Measurements from ENCODE around the gene SCNN1A. TPM values are rescaled to one million over a fixed set of nuclear protein-coding genes. Genes with fewer than 3 reads are reported as not detected.
A peak's percentile ranks its signal among the peaks of the same experiment; 100 is the strongest.

Gene SCNN1A
- total RNA-seq, 1 experiment from 2014 or later, result 136 TPM

DNA sequence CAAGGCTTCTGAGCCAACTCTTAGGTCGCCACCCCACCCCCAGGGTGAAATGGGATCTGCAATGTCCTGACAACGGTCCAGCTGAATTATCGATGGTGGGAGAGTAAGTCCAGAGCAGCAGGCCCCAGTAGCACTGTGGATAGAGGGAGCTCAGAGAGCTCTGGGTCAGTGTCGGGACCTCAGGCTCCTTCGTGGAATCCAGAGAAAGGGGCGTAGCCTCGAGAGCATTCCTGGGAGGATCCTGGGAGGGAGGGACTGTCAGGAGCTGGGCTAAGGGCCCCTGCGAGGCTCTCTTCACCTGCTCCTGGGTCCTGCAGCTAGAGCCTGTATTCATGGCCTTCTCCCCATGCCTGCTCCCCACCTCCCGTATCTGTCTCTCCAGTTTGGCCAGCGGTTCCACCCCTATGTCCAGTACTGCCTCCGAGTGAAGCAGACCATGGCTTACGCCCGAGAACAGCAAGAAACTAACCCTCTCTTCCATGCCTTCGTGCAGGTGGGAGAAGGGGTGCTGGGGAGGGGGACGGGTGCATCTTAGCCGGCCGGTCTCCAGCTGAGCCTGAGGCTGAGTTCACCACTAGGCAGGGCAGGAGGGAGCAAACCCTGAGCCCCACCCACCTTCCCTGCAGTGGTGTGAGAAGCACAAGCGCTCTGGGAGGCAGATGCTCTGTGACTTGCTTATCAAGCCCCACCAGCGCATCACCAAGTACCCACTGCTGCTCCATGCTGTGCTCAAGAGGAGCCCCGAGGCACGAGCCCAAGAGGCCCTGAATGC is 58.3 kb downstream of the SCNN1A start:
- Mint-ChIP-seq H3K27ac (ENCODE audit: low read depth, unreplicated experiment) (peak overlapping the region; percentile 66), H3K4me1 (ENCODE audit: insufficient read depth, unreplicated experiment) (peaks cover 13% of the 10 kb centered on the region), H3K9me3 (ENCODE audit: unreplicated experiment) (no peaks in the 10 kb centered on the region), H3K36me3 (ENCODE audit: insufficient read depth, unreplicated experiment) (no peaks in the 10 kb centered on the region), H3K27me3 (ENCODE audit: insufficient read depth, unreplicated experiment) (no peaks in the 10 kb centered on the region), H3K4me3 (ENCODE audit: unreplicated experiment) (no peak overlapping the region)
- no peak for DNase-seq (ENCODE audit: unreplicated experiment)
- intact Hi-C loops (cut with micrococcal nuclease), result no loop called here
- CTCF ChIA-PET, result no interaction called here
- BruUV-seq (replicated peaks), result no TSS peak
- TF ChIP-seq, protein P1, sequence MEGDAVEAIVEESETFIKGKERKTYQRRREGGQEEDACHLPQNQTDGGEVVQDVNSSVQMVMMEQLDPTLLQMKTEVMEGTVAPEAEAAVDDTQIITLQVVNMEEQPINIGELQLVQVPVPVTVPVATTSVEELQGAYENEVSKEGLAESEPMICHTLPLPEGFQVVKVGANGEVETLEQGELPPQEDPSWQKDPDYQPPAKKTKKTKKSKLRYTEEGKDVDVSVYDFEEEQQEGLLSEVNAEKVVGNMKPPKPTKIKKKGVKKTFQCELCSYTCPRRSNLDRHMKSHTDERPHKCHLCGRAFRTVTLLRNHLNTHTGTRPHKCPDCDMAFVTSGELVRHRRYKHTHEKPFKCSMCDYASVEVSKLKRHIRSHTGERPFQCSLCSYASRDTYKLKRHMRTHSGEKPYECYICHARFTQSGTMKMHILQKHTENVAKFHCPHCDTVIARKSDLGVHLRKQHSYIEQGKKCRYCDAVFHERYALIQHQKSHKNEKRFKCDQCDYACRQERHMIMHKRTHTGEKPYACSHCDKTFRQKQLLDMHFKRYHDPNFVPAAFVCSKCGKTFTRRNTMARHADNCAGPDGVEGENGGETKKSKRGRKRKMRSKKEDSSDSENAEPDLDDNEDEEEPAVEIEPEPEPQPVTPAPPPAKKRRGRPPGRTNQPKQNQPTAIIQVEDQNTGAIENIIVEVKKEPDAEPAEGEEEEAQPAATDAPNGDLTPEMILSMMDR (IDR thresholded peaks at IDR 0.05; ENCODE audit: unreplicated experiment), result no peak
- POLR2A ChIA-PET, result interaction anchor here (0.8 to 1.5 kb wide), 2 partner anchors 12 to 17 kb away, joined by 3 to 6 read pairs; no protein-coding TSS in a partner anchor

DNA sequence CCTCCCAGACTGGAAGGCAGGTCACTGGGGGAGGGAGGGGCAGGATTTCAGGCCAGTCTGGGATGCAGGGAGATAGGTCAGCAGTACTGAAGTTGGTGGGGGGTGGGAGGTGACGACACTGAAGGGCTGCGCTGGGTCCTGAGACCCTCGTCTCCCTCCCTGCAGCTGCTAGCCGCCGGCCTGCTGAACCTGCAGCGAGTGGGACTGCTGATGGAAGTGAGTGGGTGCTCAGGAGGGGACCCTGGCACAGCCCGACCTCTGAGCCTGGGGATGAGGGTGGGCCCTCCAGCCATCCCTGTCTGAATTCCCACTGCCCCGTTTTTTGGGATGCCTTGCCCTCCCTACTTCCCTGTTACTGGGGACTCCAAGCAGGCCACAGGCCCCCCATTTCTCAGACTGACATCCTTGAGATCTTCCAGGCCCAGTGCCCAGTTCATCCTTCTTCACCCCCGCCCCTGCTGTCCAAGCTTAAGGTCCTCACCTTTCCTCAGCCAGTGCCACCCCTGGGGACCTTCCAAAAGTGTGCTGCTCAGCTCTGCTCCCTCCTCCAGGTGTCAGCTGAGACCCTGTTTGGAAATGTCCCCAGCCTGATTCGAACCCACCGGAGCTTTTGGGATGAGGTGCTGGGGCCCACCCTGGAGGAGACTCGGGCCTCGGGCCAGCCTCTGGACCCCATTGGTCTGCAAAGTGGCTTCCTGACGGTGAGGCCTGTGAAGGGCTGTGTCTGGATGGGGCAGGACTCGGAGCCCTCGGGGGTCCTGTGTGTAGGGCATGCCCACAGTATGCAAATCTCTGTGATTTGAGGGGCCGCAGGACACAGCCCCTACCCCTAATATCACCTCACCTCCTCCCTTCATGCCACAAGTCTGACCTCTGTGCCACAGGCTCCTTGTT is 59.4 kb downstream of the SCNN1A start:
- no peak overlapping the region for H3K27ac Mint-ChIP-seq (ENCODE audit: low read depth, unreplicated experiment)
- H3K4me1 Mint-ChIP-seq (ENCODE audit: insufficient read depth, unreplicated experiment), result peaks cover 9% of the 10 kb centered on the region
- CTCF ChIA-PET, result interaction anchor here (0.6 to 1.4 kb wide), 5 partner anchors 7 to 1235 kb away, joined by 3 to 5 read pairs (median 4); no protein-coding TSS in a partner anchor
- TF ChIP-seq, protein P1 (IDR thresholded peaks at IDR 0.05; ENCODE audit: unreplicated experiment), result no peak
- POLR2A ChIA-PET, result interaction anchor here (1.5 to 3.9 kb wide), 3 partner anchors 7 to 28 kb away, joined by 5 to 27 read pairs (median 6); no protein-coding TSS in a partner anchor
- intact Hi-C loops (cut with micrococcal nuclease), result no loop called here
- no peak for DNase-seq (ENCODE audit: unreplicated experiment)
- no peaks in the 10 kb centered on the region for H3K36me3 Mint-ChIP-seq (ENCODE audit: insufficient read depth, unreplicated experiment)
- no peak overlapping the region for H3K4me3 Mint-ChIP-seq (ENCODE audit: unreplicated experiment)
- no peaks in the 10 kb centered on the region for H3K27me3 Mint-ChIP-seq (ENCODE audit: insufficient read depth, unreplicated experiment)
- no peaks in the 10 kb centered on the region for H3K9me3 Mint-ChIP-seq (ENCODE audit: unreplicated experiment)
- BruUV-seq (replicated peaks), result no TSS peak

DNA sequence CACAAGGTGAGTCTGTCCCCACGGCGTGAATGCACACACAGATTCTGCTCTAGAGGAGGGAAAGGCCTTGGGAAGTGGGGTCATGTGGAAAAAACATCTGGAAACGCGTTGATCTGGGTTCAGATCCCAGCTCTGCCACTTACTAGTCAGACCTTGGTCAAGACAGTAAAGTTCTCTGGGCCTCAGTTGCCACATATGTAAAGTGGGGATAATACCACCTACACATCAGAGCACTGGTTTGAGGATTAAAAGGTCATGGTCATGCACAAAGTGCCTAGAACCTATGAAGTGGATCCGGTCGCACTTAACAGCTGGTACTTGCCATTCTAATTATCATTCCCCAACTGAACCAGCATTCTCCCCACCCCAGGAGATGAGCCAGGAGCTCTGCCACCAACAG is 60.2 kb downstream of the SCNN1A start:
- TF ChIP-seq, protein P1 (IDR thresholded peaks at IDR 0.05; ENCODE audit: unreplicated experiment), result no peak
- POLR2A ChIA-PET, result interaction anchor here (1.7 to 3.9 kb wide), 2 partner anchors 7 to 27 kb away, joined by 5 to 27 read pairs; no protein-coding TSS in a partner anchor
- CTCF ChIA-PET, result interaction anchor here (0.7 to 3.2 kb wide), 6 partner anchors 8 to 326 kb away, joined by 3 to 20 read pairs (median 4); no protein-coding TSS in a partner anchor
- intact Hi-C loops (cut with micrococcal nuclease), result no loop called here
- H3K27me3 Mint-ChIP-seq (ENCODE audit: insufficient read depth, unreplicated experiment), result no peaks in the 10 kb centered on the region
- no peak overlapping the region for H3K4me3 Mint-ChIP-seq (ENCODE audit: unreplicated experiment)
- peaks cover 9% of the 10 kb centered on the region for H3K4me1 Mint-ChIP-seq (ENCODE audit: insufficient read depth, unreplicated experiment)
- BruUV-seq (replicated peaks), result no TSS peak
- no peaks in the 10 kb centered on the region for H3K9me3 Mint-ChIP-seq (ENCODE audit: unreplicated experiment)
- no peaks in the 10 kb centered on the region for H3K36me3 Mint-ChIP-seq (ENCODE audit: insufficient read depth, unreplicated experiment)
- DNase-seq (ENCODE audit: unreplicated experiment), result no peak
- peak overlapping the region; percentile 16 for H3K27ac Mint-ChIP-seq (ENCODE audit: low read depth, unreplicated experiment)

DNA sequence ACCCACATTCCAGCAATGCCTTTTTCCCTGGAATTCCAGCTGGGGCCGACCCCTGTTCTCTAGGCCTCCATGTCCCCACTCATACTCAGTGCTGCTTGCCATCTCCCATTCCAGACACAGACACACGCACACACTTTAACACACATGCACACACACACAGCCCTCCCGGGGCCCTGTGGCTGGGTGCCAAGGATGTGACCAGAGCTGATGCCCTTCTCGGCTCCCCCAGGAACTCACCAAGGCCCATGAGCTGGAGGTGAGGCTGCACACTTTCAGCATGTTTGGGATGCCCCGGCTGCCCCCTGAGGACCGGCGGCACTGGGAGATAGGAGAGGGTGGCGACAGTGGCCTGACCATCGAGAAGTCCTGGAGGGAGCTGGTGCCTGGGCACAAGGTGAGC is 60.6 kb downstream of the SCNN1A start:
- intact Hi-C loops (cut with micrococcal nuclease), result no loop called here
- Mint-ChIP-seq H3K27me3 (ENCODE audit: insufficient read depth, unreplicated experiment) (no peaks in the 10 kb centered on the region), H3K4me3 (ENCODE audit: unreplicated experiment) (no peak overlapping the region), H3K4me1 (ENCODE audit: insufficient read depth, unreplicated experiment) (peaks cover 9% of the 10 kb centered on the region), H3K9me3 (ENCODE audit: unreplicated experiment) (no peaks in the 10 kb centered on the region), H3K36me3 (ENCODE audit: insufficient read depth, unreplicated experiment) (no peaks in the 10 kb centered on the region), H3K27ac (ENCODE audit: low read depth, unreplicated experiment) (peak overlapping the region; percentile 16)
- ChIA-PET POLR2A (interaction anchor here (1.1 to 3.9 kb wide), 4 partner anchors 8 to 155 kb away, joined by 3 to 27 read pairs (median 4); partner anchors contain the start of gene VAMP1), CTCF (interaction anchor here (0.7 to 3.2 kb wide), 6 partner anchors 8 to 326 kb away, joined by 3 to 20 read pairs (median 4); no protein-coding TSS in a partner anchor)
- TF ChIP-seq, protein P1 (IDR thresholded peaks at IDR 0.05; ENCODE audit: unreplicated experiment), result no peak
- DNase-seq (ENCODE audit: unreplicated experiment), result no peak
- BruUV-seq (replicated peaks), result no TSS peak

Measured in MCF 10A (cell line).